HepG2 (cell line): ENCODE data around the gene STX10. TPM values are rescaled to one million over a fixed set of nuclear protein-coding genes. Genes with fewer than 3 reads are reported as not detected.
A peak's percentile ranks its signal among the peaks of the same experiment; 100 is the strongest.

Experiments used
- AHDC1 ChIP-seq: sonication (generic); formaldehyde crosslinking; IDR thresholded peaks from 2 replicates; pipeline ENCODE4 v1.5.1; 2020; ENCODE audit warnings: mild to moderate bottlenecking, missing genetic modification reagents, borderline replicate concordance
- AHR ChIP-seq: IDR thresholded peaks from 2 replicates; pipeline ENCODE4 v1.6.1; 2018; ENCODE audit warnings: missing genetic modification reagents, missing compliant biosample characterization
- ARNTL ChIP-seq: sonication (generic); formaldehyde crosslinking; IDR thresholded peaks from 2 replicates; pipeline ENCODE4 v1.4.0; 2020; ENCODE audit warnings: mild to moderate bottlenecking, missing genetic modification reagents
- MXD1 ChIP-seq: sonication (generic); formaldehyde crosslinking; IDR thresholded peaks from 2 replicates; pipeline ENCODE4 v1.4.0; 2020; ENCODE audit warnings: mild to moderate bottlenecking, missing genetic modification reagents
- PATZ1 ChIP-seq: sonication (generic); formaldehyde crosslinking; IDR thresholded peaks from 2 replicates; pipeline ENCODE4 v1.4.0; 2020; ENCODE audit warnings: missing genetic modification reagents
- POLR2A ChIP-seq, 2 experiments: IDR thresholded peaks; 2 replicates each; pipeline ENCODE4 v1.6.1; 2011; ENCODE audit warnings: low read depth in 2 of 2, low read length in 2 of 2, mild to moderate bottlenecking in 1 of 2, moderate library complexity in 1 of 2; ENCODE audit not compliant: insufficient read depth in 1 of 2
- SNAPC4 ChIP-seq: sonication (generic); formaldehyde crosslinking; IDR thresholded peaks from 2 replicates; pipeline ENCODE4 v1.4.0; 2020; ENCODE audit warnings: mild to moderate bottlenecking, missing genetic modification reagents
- SP5 ChIP-seq: IDR thresholded peaks from 2 replicates; pipeline ENCODE4 v1.6.1; 2016; ENCODE audit warnings: low read depth, borderline replicate concordance
- TFE3 ChIP-seq: IDR thresholded peaks from 2 replicates; pipeline ENCODE4 v1.6.1; 2016
- ZBTB7A ChIP-seq: sonication (generic); formaldehyde crosslinking; IDR thresholded peaks from 2 replicates; pipeline ENCODE4 v1.8.0; 2022; ENCODE audit warnings: mild to moderate bottlenecking, missing genetic modification reagents
- ZNF296 ChIP-seq: sonication (generic); formaldehyde crosslinking; conservative IDR thresholded peaks from 2 replicates; pipeline ENCODE4 v1.5.0; 2020; ENCODE audit warnings: mild to moderate bottlenecking, missing genetic modification reagents
- ZNF607 ChIP-seq: sonication (generic); formaldehyde crosslinking; IDR thresholded peaks from 2 replicates; pipeline ENCODE4 v1.5.1; 2020; ENCODE audit warnings: missing genetic modification reagents, mild to moderate bottlenecking, borderline replicate concordance
- ZSCAN30 ChIP-seq: sonication (generic); formaldehyde crosslinking; IDR thresholded peaks from 2 replicates; pipeline ENCODE4 v1.5.0; 2020; ENCODE audit warnings: mild to moderate bottlenecking, missing genetic modification reagents
- polyA plus RNA-seq, 8 experiments: library from polyadenylated mRNA; depleted of rRNA in 3 of 8; stranded (reverse) in 7 of 8; unstranded in 1 of 8; fragments of >200 nt; fragmentation: Illumina TruSeq in 4 of 8; extraction: Trizol in 4 of 8; gene quantifications; 2 replicates each; pipeline versions ENCODE4 v1.2.1 to v1.2.3, GENCODE V29; 2011 to 2016; ENCODE audit warnings: low read depth in 4 of 8, missing spikeins in 1 of 8, mixed read lengths in 1 of 8; ENCODE audit not compliant: insufficient read depth in 1 of 8
- total RNA-seq, 5 experiments: library from RNA; depleted of rRNA; stranded (reverse); fragments of >200 nt; fragmentation: Illumina TruSeq; extraction: Trizol; gene quantifications; 2 replicates each; pipeline ENCODE4 v1.2.3, GENCODE V29; 2016; ENCODE audit warnings: low read depth in 1 of 5

STX10 gene
- total and polyA plus RNA-seq, 2 of the 13 experiments (the other 11 are each of a cell fraction or from before 2014, with no cell fraction given): 47.9 to 66.4 TPM

- TF ChIP-seq AHDC1 (CRISPR knock-in tag) (peak; percentile 46; the same call in 1 of the 2 replicates), ZBTB7A (peak; percentile 87), TFE3 (peak; percentile 10; the same call in 1 of the 2 replicates), SNAPC4 (CRISPR knock-in tag) (peak; percentile 71), AHR (CRISPR knock-in tag) (no peak), ZNF607 (CRISPR knock-in tag) (peak; percentile 56; the same call in 1 of the 2 replicates), POLR2A (IDR thresholded peaks at IDR 0.05; ENCODE audit: insufficient read depth in 1 of 2, low read depth in 2 of 2, low read length in 2 of 2) (peak in 1 of 2 experiments; percentile 26; a peak in 1 of 4 replicates), PATZ1 (CRISPR knock-in tag) (peak; percentile 22), ZSCAN30 (CRISPR knock-in tag) (no peak), ARNTL (peak; percentile 11; the same call in 1 of the 2 replicates), SP5 (CRISPR knock-in tag) (peak; percentile 79), MXD1 (no peak; the same call in 1 of the 2 replicates), ZNF296 (CRISPR knock-in tag) (0 out of 2 replicates have a peak, but pooled peaks have one; percentile 17)
Measured at GRCh38 chr19:13155472-13156359, 5.5 kb upstream of the STX10 start (continued).
